T-cell (primary cell): ENCODE data around the gene PRKCB. TPM values are rescaled to one million over a fixed set of nuclear protein-coding genes. Genes with fewer than 3 reads are reported as not detected.

Experiments used
- ATAC-seq, 4 experiments: fragments of 200-7000 bp in 3 of 4; fragments of 150-1000 bp in 1 of 4; cut with Tn5 transposase; replicated peaks in 1 of 4; 1 replicate in 3 of 4; 2 replicates in 1 of 4; pipeline ENCODE4 v1.10.0; 2021; ENCODE audit warnings: moderate library complexity in 3 of 4, mild to moderate bottlenecking in 2 of 4, moderate number of reproducible peaks in 1 of 4
- CTCF ChIA-PET, 2 donors: fragments of 300-600 bp; sonication (Branson Sonifier 250); formaldehyde crosslinking; loops; one replicate each; lab custom pipeline; 2022; ENCODE audit warnings: antibody characterized with exemption in 2 of 2; lab: Charles Lee
- POLR2A ChIA-PET, 2 donors: fragments of 300-600 bp; sonication (Branson Sonifier 250); formaldehyde crosslinking; loops; one replicate each; lab custom pipeline; 2022; ENCODE audit warnings: antibody characterized with exemption in 2 of 2; lab: Charles Lee
- DNase-seq, 35 experiments: peaks; one replicate each; pipeline versions ENCODE4 v3.0.0 to v3.0.0-alpha.2; 2013 to 2023
- H3K27ac ChIP-seq: one replicate; pipeline ENCODE4 v1.5.1; 2013; ENCODE audit warnings: low read length
- H3K27me3 ChIP-seq, 2 experiments: replicated peaks in 1 of 2; 1 replicate in 1 of 2; 2 replicates in 1 of 2; pipeline versions ENCODE4 v1.6.1 to v1.7.0; 2013; ENCODE audit warnings: low read length in 1 of 2, mixed read lengths in 1 of 2; ENCODE audit not compliant: control insufficient read depth in 2 of 2, insufficient read depth in 2 of 2; ENCODE audit errors: extremely low read depth in 1 of 2
- H3K36me3 ChIP-seq, 2 donors: 1 replicate in 1 of 2; 2 replicates in 1 of 2; pipeline versions ENCODE4 v1.6.1 to v1.7.0; 2013; ENCODE audit warnings: low read length in 1 of 2; ENCODE audit not compliant: control insufficient read depth in 2 of 2, insufficient read depth in 1 of 2; ENCODE audit errors: extremely low read depth in 1 of 2
- H3K4me1 ChIP-seq, 2 experiments: 1 replicate in 1 of 2; 2 replicates in 1 of 2; pipeline versions ENCODE4 v1.6.1 to v1.7.0; 2013; ENCODE audit warnings: low read length in 2 of 2, mixed read lengths in 1 of 2; ENCODE audit not compliant: insufficient read depth in 2 of 2, control insufficient read depth in 1 of 2; ENCODE audit errors: extremely low read depth in 1 of 2
- H3K4me3 ChIP-seq, 2 donors: 1 replicate in 1 of 2; 2 replicates in 1 of 2; pipeline versions ENCODE4 v1.5.1 to v1.7.0; 2013; ENCODE audit warnings: mild to moderate bottlenecking in 2 of 2, low read length in 1 of 2, moderate library complexity in 1 of 2; ENCODE audit not compliant: control insufficient read depth in 1 of 2; ENCODE audit errors: extremely low read depth in 1 of 2
- H3K9me3 ChIP-seq: 2 replicates; pipeline ENCODE4 v1.7.0; 2013
- H3K27ac Mint-ChIP-seq, 2 donors: one replicate each; pipeline ENCODE4 v1.8.0; 2020 to 2021; ENCODE audit warnings: mild to moderate bottlenecking in 2 of 2, mixed read lengths in 2 of 2
- H3K27me3 Mint-ChIP-seq, 2 donors: one replicate each; pipeline ENCODE4 v1.8.0; 2021 to 2022; ENCODE audit warnings: mixed read lengths in 2 of 2
- H3K36me3 Mint-ChIP-seq: one replicate; pipeline ENCODE4 v1.8.0; 2021; ENCODE audit warnings: mixed read lengths
- H3K4me1 Mint-ChIP-seq, 3 donors: one replicate each; pipeline ENCODE4 v1.8.0; 2020 to 2022; ENCODE audit warnings: mixed read lengths in 3 of 3, mild to moderate bottlenecking in 1 of 3
- H3K4me3 Mint-ChIP-seq, 3 donors: one replicate each; pipeline ENCODE4 v1.8.0; 2020 to 2022; ENCODE audit warnings: mild to moderate bottlenecking in 3 of 3, mixed read lengths in 3 of 3, moderate library complexity in 3 of 3
- H3K9me3 Mint-ChIP-seq, 3 donors: one replicate each; pipeline ENCODE4 v1.8.0; 2020 to 2022; ENCODE audit warnings: mixed read lengths in 3 of 3
- WGBS: methylation state at CpG from one replicate; pipeline ENCODE4 v1.1.5; 2013; ENCODE audit warnings: missing lambda C conversion rate; ENCODE audit not compliant: insufficient coverage; 5-methylcytosine and 5-hydroxymethylcytosine counted together
- total RNA-seq, 35 experiments: library from RNA in 6 of 35; stranded (reverse) in 6 of 35; fragments of 120-200 nt in 1 of 35; gene quantifications; one replicate each; pipeline versions ENCODE4 v1.2.1 to v1.2.4 and lab custom pipeline; 2013 to 2026

The PRKCB gene
- total RNA-seq, 5 donors from 2014 or later (not counting 1 experiment from before 2014, with no cell fraction given), result 84.7 to 114 (median 105) TPM

DNA sequence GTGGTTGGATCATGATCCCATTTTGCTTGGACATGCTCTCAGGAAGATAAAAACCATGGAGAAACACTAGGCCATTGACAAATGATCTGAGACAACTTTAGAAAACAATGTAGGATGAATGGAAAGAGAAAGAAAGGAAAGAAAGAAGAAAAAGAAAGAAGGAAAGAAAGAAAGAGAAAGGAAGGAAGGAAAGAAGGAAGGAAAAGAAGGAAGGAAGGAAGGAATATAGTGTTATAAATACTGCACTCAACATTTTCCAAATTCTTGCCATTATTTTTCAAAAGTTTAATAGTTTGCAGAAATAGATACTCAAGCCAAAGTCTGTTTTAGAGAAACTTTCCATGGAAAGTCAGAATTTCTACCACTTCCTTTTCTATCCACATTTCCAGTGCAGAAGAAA, 381.2 kb downstream of the PRKCB start:
- Histone ChIP-seq H3K27ac (no peak overlapping the region), H3K4me3 (no peak overlapping the region), H3K9me3 (no peaks in the 10 kb centered on the region), H3K36me3 (peaks cover 0 to 28% of the 10 kb centered on the region in 2 donors), H3K4me1 (no peaks in the 10 kb centered on the region), H3K27me3 (no peaks in the 10 kb centered on the region)
- H3K9me3 Mint-ChIP-seq, result peaks cover 0 to 9% (median 4%) of the 10 kb centered on the region in 3 donors
- CTCF ChIA-PET, result no interaction called here
- POLR2A ChIA-PET, result no interaction called here
- ATAC-seq (no peak), DNase-seq (no peak)
- peaks cover 77% of the 10 kb centered on the region for H3K36me3 Mint-ChIP-seq
- no peaks in the 10 kb centered on the region for H3K27me3 Mint-ChIP-seq
- no peak overlapping the region for H3K4me3 Mint-ChIP-seq
- no peaks in the 10 kb centered on the region for H3K4me1 Mint-ChIP-seq
- no peak overlapping the region for H3K27ac Mint-ChIP-seq

DNA sequence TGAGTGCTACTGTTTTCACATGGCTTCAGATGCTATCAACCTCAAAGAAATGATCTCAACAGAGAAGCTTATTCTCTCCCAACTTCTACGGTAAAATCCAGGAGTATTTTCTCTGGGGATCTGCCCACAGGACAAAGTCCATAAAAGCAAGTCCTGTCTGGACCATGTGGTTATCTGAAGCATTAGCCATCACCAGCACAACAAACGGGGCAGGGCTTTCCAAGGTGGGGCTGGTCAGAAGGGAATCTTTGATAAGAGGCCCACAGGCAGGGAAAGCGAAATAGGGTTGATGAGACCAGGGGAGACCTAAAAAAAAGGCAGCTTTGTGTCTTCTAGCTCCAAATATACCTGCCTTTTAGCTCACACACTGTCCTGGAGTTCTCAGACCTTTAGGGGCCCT, 381.7 kb downstream of the PRKCB start:
- CTCF ChIA-PET, result no interaction called here
- POLR2A ChIA-PET, result no interaction called here

DNA sequence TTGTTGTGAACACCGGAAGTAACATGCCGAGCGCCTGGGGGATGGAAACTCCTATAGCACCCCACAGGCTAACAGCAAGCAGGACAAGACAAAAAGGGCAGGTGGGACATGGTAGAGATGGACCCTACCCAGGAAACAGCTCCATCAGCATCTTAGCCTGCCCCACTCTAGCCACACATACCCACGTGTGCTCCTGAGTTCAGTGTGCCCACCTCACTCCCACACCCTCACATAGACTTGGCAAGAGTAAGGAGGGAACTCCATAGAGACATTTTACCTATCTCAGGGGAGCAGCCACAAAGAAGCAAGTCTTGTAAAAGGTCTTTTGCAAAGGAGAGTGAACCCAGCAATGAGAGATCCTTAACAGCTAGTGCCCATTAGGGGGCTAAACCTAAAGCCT, 382.5 kb downstream of the PRKCB start:
- no peak for ATAC-seq
- Histone ChIP-seq H3K4me3 (no peak overlapping the region), H3K27ac (no peak overlapping the region), H3K4me1 (no peaks in the 10 kb centered on the region), H3K27me3 (no peaks in the 10 kb centered on the region), H3K36me3 (peaks cover 0 to 26% of the 10 kb centered on the region in 2 donors), H3K9me3 (no peaks in the 10 kb centered on the region)
- POLR2A ChIA-PET, result interaction anchor here in 1 of 2 donors (0.5 kb wide), 1 partner anchor 50 kb away, joined by 5 read pairs; no protein-coding TSS in a partner anchor
- Mint-ChIP-seq H3K9me3 (peaks cover 2 to 12% (median 4%) of the 10 kb centered on the region in 3 donors), H3K4me3 (no peak overlapping the region), H3K4me1 (no peaks in the 10 kb centered on the region), H3K36me3 (peaks cover 77% of the 10 kb centered on the region), H3K27ac (no peak overlapping the region), H3K27me3 (no peaks in the 10 kb centered on the region)
- no CpG with 5 or more reads among the region's 4 CpGs for WGBS
- DNase-seq, result no peak
- CTCF ChIA-PET, result no interaction called here

More for the DNA sequence above, 381.7 kb downstream of the PRKCB start:
- Mint-ChIP-seq H3K4me1 (no peaks in the 10 kb centered on the region), H3K4me3 (no peak overlapping the region), H3K36me3 (peaks cover 79% of the 10 kb centered on the region), H3K27ac (no peak overlapping the region), H3K9me3 (peaks cover 0 to 12% (median 4%) of the 10 kb centered on the region in 3 donors), H3K27me3 (no peaks in the 10 kb centered on the region)
- H3K9me3 ChIP-seq, result no peaks in the 10 kb centered on the region
- H3K4me1 ChIP-seq, result no peaks in the 10 kb centered on the region
- WGBS, result no CpG with 5 or more reads among the region's 3 CpGs
- H3K36me3 ChIP-seq, result peaks cover 0 to 28% of the 10 kb centered on the region in 2 donors
- H3K27ac ChIP-seq, result no peak overlapping the region
- no peak for DNase-seq
- H3K4me3 ChIP-seq, result no peak overlapping the region
- ATAC-seq, result no peak
- no peaks in the 10 kb centered on the region for H3K27me3 ChIP-seq

DNA sequence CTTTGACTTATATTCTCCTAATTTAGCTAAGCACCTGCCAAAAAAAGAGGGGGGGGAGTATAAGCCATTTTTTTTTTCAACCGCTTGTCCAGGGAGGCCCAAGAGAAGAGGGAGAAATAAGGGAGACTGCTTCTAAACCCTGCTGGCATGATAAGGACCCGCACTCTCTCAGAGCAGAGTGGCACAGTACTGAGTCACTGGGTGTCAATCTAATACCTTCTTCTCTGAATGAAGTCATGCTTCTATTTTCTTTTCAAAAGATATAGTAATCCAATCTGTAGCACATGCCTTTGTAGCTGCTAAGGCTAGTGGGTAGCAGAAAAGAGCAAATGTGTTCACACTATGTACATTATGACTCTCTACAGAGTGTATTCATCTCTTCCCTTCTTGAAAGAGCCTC, 385.4 kb downstream of the PRKCB start:
- Histone ChIP-seq H3K27me3 (no peaks in the 10 kb centered on the region), H3K9me3 (no peaks in the 10 kb centered on the region), H3K36me3 (peaks cover 0 to 8% of the 10 kb centered on the region in 2 donors), H3K4me3 (no peak overlapping the region), H3K27ac (no peak overlapping the region), H3K4me1 (no peaks in the 10 kb centered on the region)
- Mint-ChIP-seq H3K9me3 (peaks cover 6 to 12% (median 6%) of the 10 kb centered on the region in 3 donors), H3K4me1 (no peaks in the 10 kb centered on the region), H3K27ac (no peak overlapping the region), H3K27me3 (no peaks in the 10 kb centered on the region), H3K36me3 (peaks cover 57% of the 10 kb centered on the region), H3K4me3 (no peak overlapping the region)
- no CpG with 5 or more reads among the region's 2 CpGs for WGBS
- DNase-seq (no peak), ATAC-seq (no peak)
- CTCF ChIA-PET, result no interaction called here
- POLR2A ChIA-PET, result no interaction called here

DNA sequence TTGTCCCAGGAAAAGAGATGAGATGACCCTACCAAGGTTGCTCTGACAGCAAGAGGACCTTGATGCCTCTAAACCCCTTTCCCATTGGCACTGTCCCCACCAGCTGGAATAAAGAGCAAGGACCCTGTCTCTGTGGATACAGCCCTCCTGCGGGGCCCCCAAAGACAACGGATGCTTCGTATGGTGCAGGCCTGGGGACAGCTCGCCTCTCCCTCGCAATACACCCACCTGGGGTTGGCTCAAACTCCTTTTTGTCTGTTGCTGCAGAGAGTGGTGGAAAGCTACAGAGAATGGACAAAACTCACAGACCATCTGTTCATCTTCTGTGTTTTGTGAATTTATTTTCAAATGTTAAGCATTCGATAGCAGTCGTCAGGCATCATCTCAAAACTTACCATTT, 392.7 kb downstream of the PRKCB start:
- Mint-ChIP-seq H3K9me3 (peaks cover 0 to 2% (median under 1%) of the 10 kb centered on the region in 3 donors), H3K36me3 (no peaks in the 10 kb centered on the region), H3K27me3 (peaks cover 8% of the 10 kb centered on the region in 2 donors), H3K4me1 (no peaks in the 10 kb centered on the region), H3K4me3 (no peak overlapping the region), H3K27ac (no peak overlapping the region)
- H3K27me3 ChIP-seq, result no peaks in the 10 kb centered on the region
- ChIA-PET CTCF (interaction anchor here in 1 of 2 donors (1.2 kb wide), 1 partner anchor 25 kb away, joined by 3 read pairs; no protein-coding TSS in a partner anchor), POLR2A (no interaction called here)
- no peak overlapping the region for H3K4me3 ChIP-seq
- no peaks in the 10 kb centered on the region for H3K36me3 ChIP-seq
- no peaks in the 10 kb centered on the region for H3K9me3 ChIP-seq
- no peaks in the 10 kb centered on the region for H3K4me1 ChIP-seq
- ATAC-seq, result no peak
- no peak for DNase-seq
- no peak overlapping the region for H3K27ac ChIP-seq
- 89% methylated on average over 5 of the region's 7 CpGs for WGBS

DNA sequence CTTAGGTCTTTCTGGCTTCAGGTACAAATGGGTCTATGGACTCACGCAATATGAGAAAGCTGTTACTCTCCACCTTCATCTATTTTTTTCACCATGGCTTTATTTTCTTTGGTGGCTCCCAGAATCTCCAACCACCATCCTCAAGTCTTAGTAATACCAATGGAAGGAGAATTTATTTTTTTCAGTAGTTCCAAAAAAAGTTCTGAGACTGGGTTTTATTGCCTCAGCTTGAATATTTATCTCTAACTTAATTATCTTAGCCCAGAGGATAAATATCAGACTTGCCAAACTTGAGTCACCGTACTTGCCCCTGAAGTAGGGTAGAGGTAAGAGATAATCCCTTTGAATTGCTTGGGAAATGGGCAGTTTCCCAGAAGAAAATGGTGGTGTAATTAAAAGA, 397.2 kb downstream of the PRKCB start:
- Histone ChIP-seq H3K9me3 (no peaks in the 10 kb centered on the region), H3K27me3 (peaks cover 0 to 3% of the 10 kb centered on the region in 2 experiments), H3K27ac (no peak overlapping the region), H3K4me1 (no peaks in the 10 kb centered on the region), H3K4me3 (no peak overlapping the region), H3K36me3 (no peaks in the 10 kb centered on the region)
- 100% methylated on average over 1 of the region's 2 CpGs for WGBS
- Mint-ChIP-seq H3K4me1 (no peaks in the 10 kb centered on the region), H3K27ac (no peak overlapping the region), H3K4me3 (no peak overlapping the region), H3K36me3 (no peaks in the 10 kb centered on the region), H3K27me3 (peaks cover 16 to 20% of the 10 kb centered on the region in 2 donors), H3K9me3 (peaks cover 3 to 13% (median 5%) of the 10 kb centered on the region in 3 donors)
- CTCF ChIA-PET, result no interaction called here
- ATAC-seq, result no peak
- POLR2A ChIA-PET, result no interaction called here
- DNase-seq, result no peak

DNA sequence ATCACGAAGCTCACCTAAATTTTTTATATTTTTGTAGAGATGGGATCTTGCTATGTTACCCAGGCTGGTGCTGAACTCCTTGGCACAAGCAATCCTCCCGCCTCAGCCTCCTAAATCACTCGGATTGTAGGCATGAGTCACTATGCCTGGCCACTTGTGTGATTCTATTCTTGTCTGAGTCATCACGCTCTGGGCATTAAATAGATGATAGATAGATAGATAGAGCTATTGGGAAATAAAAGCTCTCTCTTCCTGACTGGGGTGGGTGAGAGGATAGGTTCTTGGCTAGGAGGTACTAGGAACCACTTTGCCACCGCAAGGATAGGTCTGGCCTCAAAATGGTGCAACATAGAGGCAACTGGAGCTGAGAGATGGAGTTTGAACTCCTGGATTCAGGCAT, 399.0 kb downstream of the PRKCB start:
- Histone ChIP-seq H3K27me3 (peaks cover 0 to 3% of the 10 kb centered on the region in 2 experiments), H3K4me3 (no peak overlapping the region), H3K4me1 (no peaks in the 10 kb centered on the region), H3K36me3 (no peaks in the 10 kb centered on the region), H3K9me3 (no peaks in the 10 kb centered on the region), H3K27ac (no peak overlapping the region)
- 77% methylated on average over 4 of the region's 5 CpGs for WGBS
- H3K4me1 Mint-ChIP-seq, result no peaks in the 10 kb centered on the region
- ATAC-seq (no peak), DNase-seq (no peak)
- H3K27me3 Mint-ChIP-seq, result peaks cover 18 to 20% of the 10 kb centered on the region in 2 donors
- H3K27ac Mint-ChIP-seq, result no peak overlapping the region
- POLR2A ChIA-PET, result no interaction called here
- H3K4me3 Mint-ChIP-seq, result no peak overlapping the region
- H3K36me3 Mint-ChIP-seq, result no peaks in the 10 kb centered on the region
- H3K9me3 Mint-ChIP-seq, result peaks cover 11 to 26% (median 17%) of the 10 kb centered on the region in 3 donors
- CTCF ChIA-PET, result no interaction called here
